ENCODE data around the gene CRB3. TPM values are rescaled to one million over a fixed set of nuclear protein-coding genes. Genes with fewer than 3 reads are reported as not detected.

The CRB3 gene
- total RNA-seq, 1 experiment from 2014 or later: 53.9 TPM

DNA sequence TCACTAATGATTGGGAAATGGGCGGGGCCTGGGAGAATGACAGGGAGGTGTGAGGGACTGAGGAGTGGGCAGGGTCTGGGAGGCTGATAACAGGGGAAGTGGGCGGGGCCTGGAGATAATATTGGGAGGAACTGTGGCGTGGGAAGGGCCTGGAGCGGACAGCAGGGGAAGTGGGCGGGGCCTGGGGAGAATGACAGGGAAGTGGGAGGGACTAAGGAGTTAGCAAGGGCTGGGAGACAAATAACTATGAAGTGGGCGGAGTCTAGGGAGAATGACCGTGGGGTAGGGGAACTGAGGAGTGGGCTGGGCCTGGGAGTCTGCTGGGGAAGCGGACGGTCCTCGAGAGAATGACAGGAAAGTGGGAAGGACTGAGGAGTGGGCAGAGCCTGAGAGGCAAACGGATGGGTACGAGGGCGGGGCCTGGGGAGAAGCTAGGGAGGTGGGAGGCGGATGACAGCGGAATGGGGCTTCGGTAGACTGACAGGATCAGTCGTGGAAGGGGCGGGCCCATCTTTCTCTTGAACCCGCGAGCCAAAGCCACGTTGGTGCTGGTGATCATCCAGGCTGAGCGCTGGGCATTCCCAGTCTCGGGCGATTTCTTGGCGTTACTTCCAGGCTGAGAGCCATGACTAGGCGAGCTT, 52.1 kb downstream of the CRB3 start:
- intact Hi-C loops (cut with micrococcal nuclease; ENCODE audit: unreplicated experiment): loop anchor here (1.0 to 2.0 kb wide), 4 partner anchors 117 to 347 kb away; partner anchors contain the start of gene SH2D3A
- BruUV-seq (replicated peaks): no TSS peak
- Histone ChIP-seq H3K36me3 (ENCODE audit: control insufficient read depth, insufficient read depth, low read length) (no peaks in the 10 kb centered on the region), H3K4me3 (ENCODE audit: low read depth, low read length) (peak overlapping the region; percentile 65), H3K27me3 (replicated peaks; ENCODE audit: control insufficient read depth, insufficient read depth, low read length) (no peaks in the 10 kb centered on the region), H3K9me3 (no peaks in the 10 kb centered on the region), H3K4me1 (peaks cover 32% of the 10 kb centered on the region)
- Mint-ChIP-seq H3K4me3 (ENCODE audit: unreplicated experiment) (peak overlapping the region; percentile 90), H3K4me1 (ENCODE audit: low read depth, unreplicated experiment) (peaks cover 26% of the 10 kb centered on the region), H3K27ac (ENCODE audit: unreplicated experiment) (peak overlapping the region; percentile 42), H3K27me3 (ENCODE audit: insufficient read depth, unreplicated experiment) (no peaks in the 10 kb centered on the region), H3K36me3 (ENCODE audit: insufficient read depth, unreplicated experiment) (peaks cover 23% of the 10 kb centered on the region), H3K9me3 (ENCODE audit: unreplicated experiment) (no peaks in the 10 kb centered on the region)
- TF ChIP-seq, protein P1, sequence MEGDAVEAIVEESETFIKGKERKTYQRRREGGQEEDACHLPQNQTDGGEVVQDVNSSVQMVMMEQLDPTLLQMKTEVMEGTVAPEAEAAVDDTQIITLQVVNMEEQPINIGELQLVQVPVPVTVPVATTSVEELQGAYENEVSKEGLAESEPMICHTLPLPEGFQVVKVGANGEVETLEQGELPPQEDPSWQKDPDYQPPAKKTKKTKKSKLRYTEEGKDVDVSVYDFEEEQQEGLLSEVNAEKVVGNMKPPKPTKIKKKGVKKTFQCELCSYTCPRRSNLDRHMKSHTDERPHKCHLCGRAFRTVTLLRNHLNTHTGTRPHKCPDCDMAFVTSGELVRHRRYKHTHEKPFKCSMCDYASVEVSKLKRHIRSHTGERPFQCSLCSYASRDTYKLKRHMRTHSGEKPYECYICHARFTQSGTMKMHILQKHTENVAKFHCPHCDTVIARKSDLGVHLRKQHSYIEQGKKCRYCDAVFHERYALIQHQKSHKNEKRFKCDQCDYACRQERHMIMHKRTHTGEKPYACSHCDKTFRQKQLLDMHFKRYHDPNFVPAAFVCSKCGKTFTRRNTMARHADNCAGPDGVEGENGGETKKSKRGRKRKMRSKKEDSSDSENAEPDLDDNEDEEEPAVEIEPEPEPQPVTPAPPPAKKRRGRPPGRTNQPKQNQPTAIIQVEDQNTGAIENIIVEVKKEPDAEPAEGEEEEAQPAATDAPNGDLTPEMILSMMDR (IDR thresholded peaks at IDR 0.05; ENCODE audit: insufficient read depth in 1 of 2, low read depth in 1 of 2, low read length in 1 of 2, severe bottlenecking in 1 of 2, unreplicated experiment in 1 of 2): no peak
- ChIA-PET POLR2A (interaction anchor here (0.7 to 1.0 kb wide), 2 partner anchors 14 to 113 kb away, joined by 3 to 4 read pairs; partner anchors contain the start of gene TNFSF9), CTCF (interaction anchor here (0.6 to 1.8 kb wide), 15 partner anchors 9 to 347 kb away, joined by 3 to 15 read pairs (median 4); partner anchors contain the start of genes GPR108 and TNFSF9)
- peak; percentile 95 to 99 for DNase-seq

Small RNA genes lying within 50 kb of the gene (microRNA-seq; reads per million reads assigned to microRNA genes)
- 13.4 reads per million, percentile 53 among the genes with 10 or more reads in this experiment for gene MIR3940

Other genes starting within 250 kb of the CRB3 start
- 60.0 and 63.2 TPM in 2 replicates for gene MLLT1, start 184.3 kb upstream of the CRB3 start, total RNA-seq (2022)
- gene ACER1, start 130.7 kb upstream of the CRB3 start, total RNA-seq (2022): not detected in 2 replicates
- gene CLPP, start 102.7 kb upstream of the CRB3 start, total RNA-seq (2022): 86.8 and 93.5 TPM in 2 replicates
- 55.5 and 70.0 TPM in 2 replicates for gene ALKBH7, start 91.5 kb upstream of the CRB3 start, total RNA-seq (2022)
- gene PSPN, start 88.3 kb upstream of the CRB3 start, total RNA-seq (2022): 2.9 and 3.4 TPM in 2 replicates
- gene GTF2F1, start 71.1 kb upstream of the CRB3 start, total RNA-seq (2022): 66.6 and 77.4 TPM in 2 replicates
- gene KHSRP, start 39.5 kb upstream of the CRB3 start, total RNA-seq (2022): 589 and 610 TPM in 2 replicates
- 0.23 TPM in 1 of 2 replicates, not detected in the other for gene SLC25A41, start 30.5 kb upstream of the CRB3 start, total RNA-seq (2022)
- gene SLC25A23, start 4.5 kb upstream of the CRB3 start, total RNA-seq (2022): 70.5 and 73.5 TPM in 2 replicates
- gene DENND1C, start 17.5 kb downstream of the CRB3 start, total RNA-seq (2022): 3.5 and 4.4 TPM in 2 replicates
- 3.8 and 6.0 TPM in 2 replicates for gene TUBB4A, start 38.0 kb downstream of the CRB3 start, total RNA-seq (2022)
- 0.77 and 1.3 TPM in 2 replicates for gene TNFSF9, start 66.8 kb downstream of the CRB3 start, total RNA-seq (2022)
- not detected in 2 replicates for gene CD70, start 126.9 kb downstream of the CRB3 start, total RNA-seq (2022)
- not detected in 2 replicates for gene TNFSF14, start 205.9 kb downstream of the CRB3 start, total RNA-seq (2022)

Measured in Caco-2 (cell line).